HG02678 (cell line): ENCODE measurements around the gene CIDEB.

ENCODE experiments used
- ATAC-seq: cut with Tn5 transposase; IDR thresholded peaks from one replicate; pipeline ENCODE4 v1.9.1; 2021; ENCODE audit warnings: mild to moderate bottlenecking, moderate library complexity; ENCODE audit not compliant: unreplicated experiment

Gene CIDEB

DNA sequence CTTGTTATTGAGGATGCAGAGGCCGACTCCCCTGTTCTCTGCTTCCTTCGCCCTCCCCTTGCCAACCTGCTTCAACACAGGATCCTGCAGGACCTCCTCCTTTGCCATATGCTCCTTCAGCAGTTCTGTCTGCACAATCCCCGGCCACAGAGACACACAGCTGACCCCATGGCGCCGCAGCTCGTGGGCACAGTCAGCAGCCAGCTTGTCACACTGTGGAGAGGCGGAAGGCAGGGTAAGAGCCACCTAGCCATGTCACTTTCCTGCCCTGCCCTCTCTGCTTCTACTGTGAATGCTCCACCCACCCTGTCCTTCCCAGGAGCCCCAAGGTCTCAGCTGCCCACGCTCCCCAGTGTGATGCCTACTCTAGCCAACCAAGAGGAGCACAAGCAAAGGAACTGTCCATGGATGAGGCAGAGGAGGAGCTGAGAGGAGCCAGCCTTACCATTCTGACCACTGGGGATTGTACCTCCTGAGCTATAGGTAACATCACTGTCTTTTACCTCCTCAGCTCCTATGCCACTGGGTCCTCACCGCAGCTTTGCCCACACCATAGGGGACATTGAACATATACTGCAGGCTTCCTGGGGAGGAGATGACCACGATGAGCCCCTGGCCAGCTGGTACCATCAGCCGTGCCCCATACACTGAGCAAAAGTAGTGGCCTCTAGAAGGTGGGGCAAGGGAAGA lies 15.5 kb downstream of the CIDEB start:
- no peak for ATAC-seq

DNA sequence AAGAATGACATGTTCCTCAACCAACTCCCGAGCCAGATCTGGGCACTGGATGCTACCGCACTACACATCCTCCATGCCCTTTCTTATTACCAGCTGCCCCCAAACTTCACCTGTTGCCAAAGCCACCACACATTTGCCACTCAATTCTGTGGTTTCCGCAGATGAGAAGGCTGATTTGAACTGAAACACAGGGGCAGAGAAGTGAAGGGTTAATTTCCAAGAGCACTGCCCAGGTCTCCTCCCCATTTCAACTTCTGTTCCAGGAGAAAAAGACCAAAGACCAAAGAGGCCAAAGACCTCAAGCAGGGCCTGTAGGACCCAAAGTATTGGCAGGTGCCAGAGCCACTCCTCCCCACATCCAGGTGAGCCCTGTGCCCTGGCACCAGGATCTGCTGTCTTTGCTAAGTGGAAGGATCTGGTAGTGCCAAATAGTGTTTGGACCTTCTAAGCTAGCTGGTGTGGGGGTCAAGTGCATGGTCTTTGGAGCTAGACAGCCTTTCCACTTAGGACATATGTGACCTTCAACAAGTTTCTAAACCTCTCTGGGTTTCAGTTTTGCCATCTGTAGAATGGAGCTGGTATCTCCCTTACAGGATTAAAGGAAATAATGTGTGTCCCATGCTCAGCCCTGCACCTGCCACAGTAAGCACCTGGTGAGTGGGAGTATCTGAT lies 16.2 kb downstream of the CIDEB start:
- ATAC-seq: no peak

DNA sequence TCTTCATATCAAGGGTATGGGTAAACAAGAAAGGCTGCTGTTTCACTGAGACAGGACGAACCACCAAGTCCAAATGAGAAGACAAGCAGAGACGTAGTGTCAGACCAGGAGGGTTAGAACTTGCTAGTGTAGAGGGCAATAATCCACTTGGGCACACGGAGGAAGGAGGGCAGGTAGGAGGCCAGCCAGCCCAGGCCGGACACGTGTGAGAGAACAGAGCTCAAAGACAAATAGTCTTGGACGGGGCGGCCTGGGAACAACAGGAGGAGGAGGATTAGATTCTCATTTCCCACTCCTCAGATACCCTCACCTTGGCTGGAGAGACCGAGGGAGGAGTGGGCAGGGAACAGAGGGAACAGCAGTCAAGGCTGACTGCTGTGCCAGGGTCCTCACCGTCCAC lies 17.0 kb downstream of the CIDEB start:
- ATAC-seq: no peak

DNA sequence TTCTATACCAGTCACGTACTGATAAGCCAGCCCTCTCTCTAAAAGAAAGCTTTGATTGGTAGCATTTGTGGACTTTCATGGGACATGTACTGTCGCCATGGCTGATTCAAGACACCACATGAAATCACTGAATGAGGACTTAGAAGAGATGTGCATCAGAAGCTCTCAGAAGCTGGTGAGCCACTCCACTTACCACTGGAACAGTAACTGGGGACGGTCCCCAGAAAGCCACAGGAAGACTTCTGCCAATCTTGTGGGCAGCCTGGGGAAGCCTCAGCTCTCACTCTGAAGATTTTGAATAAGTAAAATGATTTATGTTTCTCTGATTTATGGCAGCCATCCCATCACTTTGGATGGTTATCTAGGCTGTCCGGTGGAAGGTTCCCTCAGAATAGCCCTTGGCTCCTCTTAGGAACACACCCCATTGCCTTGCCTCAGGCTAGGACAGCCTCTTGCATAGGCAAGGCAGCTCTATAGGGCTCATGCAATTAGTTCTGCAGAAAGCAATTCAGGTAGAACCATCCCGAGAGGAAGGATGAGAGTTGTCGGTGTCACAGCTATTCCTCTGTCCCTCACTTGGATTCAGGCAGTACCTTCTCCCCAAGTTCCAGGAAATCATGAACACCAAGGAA lies 18.0 kb downstream of the CIDEB start:
- ATAC-seq: no peak

DNA sequence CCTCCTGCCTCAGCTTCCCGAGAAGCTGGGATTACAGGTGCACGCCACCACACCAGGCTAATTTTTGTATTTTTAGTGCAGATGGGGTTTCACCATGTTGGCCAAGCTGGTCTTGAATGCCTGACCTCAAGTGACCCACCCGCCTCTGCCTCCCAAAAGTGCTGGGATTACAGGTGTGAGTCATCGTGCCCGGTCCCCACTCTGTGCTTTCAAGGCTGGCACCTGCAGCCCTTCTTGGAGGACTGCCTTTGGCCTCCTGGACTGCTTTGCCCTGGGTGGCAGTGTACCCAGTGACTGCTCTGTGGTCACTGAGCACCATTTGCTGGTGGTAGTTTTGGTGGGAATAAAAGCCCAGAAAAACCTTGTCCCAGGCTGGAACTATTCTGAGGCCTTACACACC lies 20.8 kb downstream of the CIDEB start:
- ATAC-seq: no peak

DNA sequence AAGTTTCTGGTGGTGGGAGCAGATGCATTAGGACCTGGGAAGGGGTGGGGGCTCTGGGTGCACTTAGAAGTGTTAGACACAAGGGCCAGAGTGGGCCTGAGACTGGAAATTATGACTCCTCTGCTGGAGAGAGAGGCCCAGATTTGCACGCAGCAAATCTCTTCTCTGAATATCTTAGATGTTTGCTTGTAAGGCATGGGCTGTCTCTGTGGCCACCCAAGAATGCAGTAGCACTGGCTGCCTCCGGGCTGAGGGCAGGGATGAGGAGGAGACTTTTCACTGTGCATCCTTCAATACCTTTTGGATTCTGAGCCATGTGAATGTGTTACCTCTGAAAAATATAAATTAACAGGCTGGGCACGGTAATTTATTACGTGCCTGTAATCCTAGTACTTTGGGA lies 22.4 kb downstream of the CIDEB start:
- no peak for ATAC-seq

DNA sequence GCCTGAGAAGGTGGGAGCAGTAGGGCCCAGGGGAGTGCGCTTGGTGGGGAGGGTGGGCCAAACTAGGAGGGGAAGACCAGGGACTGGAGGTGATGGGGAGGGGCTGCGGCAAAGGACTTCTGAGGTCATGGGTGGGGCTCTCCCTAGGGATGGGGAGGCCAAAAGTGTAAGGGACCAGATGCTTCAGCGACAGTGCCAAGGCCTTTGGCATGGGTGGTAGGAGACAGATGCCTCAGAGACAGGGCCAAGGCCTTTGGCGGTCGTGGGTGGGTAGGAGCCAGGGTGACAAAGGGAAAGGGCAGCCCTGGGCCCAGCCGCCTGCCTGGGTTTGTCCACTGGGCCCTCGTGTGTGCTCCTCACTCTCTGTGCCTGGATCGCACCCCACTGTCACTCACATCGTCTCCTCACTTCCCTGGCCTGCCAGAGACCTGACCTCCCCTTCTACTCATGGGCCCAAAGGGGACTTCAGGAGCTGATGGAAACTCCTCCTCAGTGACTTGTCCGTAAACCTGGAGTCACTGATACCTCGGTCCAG lies 23.2 kb downstream of the CIDEB start:
- ATAC-seq: no peak

DNA sequence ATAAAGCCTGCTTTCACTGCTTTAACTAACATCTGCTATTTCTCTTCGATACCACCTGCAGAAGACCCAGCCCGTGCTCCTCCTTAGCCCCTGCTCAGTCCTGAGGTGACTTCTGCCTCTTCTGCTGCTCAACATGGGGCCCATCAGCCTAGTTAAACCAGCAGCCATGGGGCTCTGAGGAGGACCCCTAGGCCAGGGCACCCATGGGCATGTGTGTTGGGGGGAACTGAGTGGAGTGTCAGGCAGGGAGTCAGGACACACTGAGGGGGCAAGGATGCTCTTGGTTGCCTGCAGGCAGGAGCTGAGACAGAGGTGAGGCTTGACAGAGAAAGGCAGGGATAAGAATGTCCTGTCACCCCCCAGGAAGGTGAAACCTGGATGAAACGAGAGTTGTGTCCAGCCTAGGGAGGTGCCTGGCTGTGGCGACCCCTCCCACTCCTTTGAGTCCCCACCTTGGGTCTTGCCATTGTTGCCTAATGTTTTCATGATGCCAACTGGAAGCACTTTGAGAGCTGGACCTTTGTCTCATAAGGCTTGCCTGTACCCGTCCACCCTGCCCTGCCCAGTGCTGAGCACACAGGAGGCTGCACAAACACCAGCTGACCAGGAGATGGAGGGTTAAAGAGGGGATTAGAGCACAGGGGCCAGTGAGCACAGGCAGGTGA lies 23.8 kb downstream of the CIDEB start:
- ATAC-seq: no peak

DNA sequence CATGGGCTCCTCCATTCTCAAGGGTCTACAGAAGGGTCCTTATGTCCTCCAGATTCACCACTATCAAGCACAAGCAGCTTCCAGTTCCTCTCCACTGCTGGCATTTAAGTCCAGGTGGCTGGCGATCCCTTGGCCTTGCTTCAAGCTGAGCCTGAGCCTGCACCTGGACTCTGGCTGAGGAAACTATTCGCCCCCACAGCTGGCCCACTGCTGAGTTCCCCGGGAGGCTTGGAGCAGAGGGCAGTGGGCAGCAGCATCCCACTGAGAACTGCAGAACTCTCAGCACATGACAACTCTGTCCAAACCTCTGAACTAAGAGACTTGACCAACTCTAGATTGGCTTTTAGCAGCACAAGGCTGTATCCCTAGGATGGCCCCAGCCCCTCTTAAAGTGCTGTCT lies 25.0 kb downstream of the CIDEB start:
- no peak for ATAC-seq

DNA sequence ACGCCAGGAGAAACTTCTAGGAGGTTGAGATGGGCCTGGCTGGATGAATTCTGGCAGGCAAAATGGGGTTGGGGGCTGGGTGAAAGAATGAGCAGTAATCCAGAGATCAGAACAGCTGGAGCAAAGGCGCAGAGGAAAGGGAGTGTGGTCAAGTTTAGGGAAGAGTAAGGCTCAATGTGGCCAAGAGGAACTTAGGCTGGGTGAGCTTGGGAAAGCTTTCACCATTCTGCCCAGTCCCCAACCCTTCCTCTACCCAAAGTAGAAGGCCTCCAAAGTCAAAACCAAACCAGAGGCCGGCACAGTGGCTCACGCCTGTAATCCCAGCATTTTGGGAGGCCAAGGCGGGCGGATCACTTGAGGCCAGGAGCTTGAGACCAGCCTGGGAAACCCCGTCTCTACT lies 26.1 kb downstream of the CIDEB start:
- no peak for ATAC-seq

DNA sequence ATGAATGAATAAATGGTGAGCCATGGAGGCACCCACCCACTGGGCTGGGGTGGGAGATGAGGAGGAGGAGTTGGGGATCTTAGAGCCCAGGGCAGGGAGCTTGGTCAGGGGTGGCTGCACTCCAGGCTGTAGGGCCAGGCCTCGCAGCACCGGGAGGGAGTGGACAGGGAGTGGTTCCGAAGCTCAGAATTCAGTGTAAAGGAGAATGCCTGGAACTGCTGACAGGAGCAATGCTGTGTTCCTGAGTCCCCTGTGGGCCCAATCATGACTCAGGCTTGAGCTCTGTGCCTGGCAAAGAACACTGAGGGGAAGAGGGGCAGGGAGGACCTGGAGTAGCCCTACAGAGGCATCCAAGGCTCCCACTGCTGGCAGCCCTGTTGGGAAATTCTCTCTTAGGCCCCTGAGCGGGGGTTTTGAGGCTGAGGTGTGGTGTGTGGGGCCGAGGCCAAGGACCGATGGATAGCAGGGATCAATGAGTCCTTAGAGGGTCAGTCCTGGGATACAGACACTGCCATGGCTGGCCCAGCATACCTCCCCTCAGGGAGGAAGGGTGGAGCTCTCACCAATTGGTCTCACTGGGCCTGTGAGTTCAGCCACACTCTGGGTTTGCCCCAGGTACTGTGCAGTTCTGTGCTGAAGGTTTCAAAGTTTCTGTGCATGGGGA lies 26.8 kb downstream of the CIDEB start:
- no peak for ATAC-seq

DNA sequence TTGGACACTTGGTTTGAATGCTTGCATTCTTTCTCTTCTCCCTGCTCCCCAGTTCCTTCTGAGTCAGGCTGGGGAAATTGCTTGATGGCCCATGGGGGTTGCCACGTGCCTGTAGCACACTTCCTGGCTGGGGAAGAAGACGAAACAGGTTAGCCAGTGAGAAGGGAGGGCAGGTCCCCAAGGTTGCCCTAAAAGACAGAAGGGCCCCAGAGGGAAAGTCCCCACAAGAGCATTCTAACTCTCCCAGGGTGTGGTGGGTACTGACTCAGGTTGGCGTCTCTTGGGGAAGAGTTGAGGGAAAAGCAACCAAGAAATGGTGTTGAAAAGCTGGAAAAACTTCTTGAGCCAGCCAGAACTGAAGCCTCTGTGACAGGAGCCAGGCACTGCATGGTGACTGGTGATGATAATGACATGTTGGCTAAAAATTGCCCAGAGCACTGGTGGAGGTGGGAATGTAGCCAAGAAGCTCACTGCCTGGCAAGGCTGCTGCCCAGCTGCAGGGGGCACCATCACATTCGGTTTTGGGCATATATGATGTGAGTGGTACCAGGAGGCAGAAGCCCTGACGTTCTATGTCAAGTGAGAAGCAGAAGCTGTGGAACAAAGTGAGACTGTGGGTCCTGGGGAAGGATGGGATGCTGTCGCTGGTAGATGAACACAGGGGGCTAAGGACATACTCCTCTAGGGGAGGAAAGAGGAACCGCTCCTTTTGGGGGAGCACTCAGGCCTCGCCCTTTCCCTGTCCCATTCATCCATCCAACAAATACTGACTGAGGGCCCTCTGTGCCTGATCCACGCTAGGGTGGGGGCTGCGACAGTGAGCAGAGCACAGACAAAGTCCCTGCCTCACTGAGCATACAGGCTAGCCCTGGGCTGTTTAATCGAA lies 28.2 kb downstream of the CIDEB start:
- peak; percentile 72 for ATAC-seq

DNA sequence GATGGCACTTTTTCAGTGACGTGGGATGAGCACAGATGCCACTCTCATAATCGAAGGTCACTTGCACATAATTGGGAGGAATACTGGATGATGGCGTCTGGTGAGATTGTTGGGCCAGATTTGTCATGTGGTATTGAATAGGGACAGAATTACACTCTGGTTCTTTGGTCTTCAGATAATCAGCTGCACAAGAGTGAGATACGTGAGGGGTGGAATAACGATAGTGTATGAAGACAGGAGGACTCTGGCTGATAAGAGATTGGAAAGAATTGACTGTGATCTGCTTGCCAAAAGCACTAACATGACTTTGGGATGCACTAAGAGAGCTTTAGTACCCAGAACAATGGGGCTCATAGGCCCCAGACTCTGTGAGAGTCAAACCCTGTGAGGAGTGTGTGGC lies 29.4 kb downstream of the CIDEB start:
- ATAC-seq: no peak

DNA sequence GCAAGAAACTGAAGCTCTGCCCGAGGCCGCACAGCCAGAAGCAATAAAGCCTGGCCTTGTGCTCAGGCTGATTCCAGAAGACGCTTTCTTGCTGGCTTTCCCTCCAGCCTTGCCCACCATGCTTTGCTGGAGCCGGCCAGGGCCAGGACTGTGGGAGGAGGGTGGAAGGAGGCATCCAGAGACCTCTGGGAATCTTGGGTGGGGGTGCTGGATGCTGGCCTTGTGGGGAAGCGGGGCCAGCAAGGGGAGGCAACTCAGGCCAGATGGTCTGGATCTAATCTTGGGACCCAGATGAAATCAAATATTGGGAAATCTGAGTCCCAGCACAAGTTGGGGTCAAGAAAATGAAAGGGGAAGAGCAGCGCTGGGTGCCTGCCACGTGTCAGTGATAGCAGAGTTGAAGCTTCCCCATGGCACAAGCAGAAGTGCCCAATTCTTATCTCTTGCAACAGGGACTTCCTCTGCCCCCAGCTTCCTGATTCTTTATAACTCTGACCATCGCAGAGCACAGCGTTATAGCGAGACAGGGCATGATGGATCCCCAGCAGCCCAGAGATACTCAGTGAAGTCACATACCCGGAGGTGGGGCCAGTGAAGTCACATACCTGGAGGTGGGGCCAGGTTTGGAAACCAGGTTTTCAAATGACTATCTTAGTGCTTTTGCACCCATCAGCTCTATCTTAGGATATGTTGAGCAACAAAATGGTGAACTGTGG lies 30.0 kb downstream of the CIDEB start:
- ATAC-seq: no peak

DNA sequence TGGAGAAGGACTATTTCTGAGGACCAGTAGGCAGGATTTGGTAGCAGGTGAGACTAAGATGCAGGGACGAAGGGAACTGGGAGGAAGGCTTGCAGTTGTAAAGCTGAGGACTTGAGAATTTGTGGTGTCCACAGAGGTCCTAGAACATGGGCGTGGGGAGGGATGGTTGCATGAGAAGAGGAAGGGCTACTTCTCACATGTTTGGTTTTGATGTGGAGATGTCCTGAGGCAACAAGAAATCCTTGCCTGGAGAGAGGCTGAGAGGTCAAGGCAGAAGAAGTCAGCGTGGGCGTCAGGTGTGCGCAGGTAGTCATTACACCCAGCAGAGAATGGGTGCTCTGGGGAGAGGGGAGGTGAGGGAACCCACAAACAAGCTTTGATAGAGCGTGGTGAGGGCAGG lies 30.7 kb downstream of the CIDEB start:
- ATAC-seq: no peak

DNA sequence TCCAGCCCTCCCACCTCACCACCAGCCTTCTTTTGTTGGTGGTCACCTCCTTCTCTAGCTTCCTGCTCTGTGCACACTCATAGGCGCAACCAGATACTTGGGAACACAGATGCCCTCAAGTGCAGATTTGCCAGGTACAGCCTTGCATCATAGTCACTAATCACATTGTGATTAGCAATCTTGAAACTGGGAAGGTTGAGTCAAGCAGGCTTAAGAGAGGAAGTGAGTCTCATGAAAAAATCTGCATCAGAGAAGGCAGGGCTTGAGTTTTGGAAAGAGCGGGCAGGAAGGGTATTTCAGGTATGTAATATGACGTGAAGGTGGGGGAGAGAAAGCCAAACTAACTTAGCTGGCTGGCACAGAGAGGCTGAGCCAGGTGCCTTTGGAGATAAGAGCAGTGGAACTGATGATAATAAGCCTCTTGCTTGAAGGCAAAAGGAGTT lies 33.7 kb downstream of the CIDEB start:
- peak; percentile 29 for ATAC-seq

DNA sequence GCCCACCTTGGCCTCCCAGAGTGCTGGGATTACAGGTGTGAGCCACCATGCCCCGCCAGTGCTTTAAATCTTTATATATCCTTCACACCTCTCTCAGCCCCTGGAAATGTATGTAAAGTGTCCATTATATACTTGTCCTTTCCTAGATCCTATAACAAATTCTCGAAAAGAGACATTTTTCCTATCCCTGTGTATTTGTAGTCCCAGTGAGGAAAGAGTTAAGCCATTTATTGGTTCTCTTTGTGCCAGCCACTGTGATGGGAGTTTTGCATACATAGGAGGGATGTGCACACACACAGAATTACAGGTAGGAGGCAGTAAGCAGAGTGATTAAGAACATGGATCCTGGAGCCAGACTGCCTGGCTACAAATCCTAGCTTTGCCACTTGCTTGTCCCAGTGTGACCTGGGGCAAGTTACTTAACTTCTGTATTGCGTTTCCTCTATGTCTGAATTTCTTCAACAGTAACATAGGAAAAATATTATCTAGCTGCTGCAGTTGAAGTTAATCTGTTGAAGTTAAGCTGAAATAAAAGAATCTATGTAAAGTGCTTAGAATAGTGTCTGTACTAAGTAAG lies 34.3 kb downstream of the CIDEB start:
- no peak for ATAC-seq

DNA sequence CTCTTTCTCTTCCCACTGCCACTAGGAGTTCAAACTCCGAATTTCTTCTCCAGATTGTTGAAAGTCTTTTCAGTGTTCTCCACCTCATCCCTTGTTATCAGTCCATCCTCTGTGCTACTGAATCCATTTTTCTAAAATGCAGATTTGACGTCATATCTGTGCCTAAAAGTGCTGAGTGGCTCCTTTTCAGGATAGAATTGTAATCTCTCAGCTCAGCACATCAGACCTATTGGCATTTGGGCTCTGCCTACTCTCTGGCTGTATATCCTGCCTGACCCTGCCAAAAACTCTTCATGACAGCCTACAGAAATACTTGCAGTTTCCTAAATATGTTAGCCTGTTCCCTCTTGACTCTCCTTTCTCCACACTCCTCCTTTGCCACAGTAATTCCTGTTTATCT lies 35.3 kb downstream of the CIDEB start:
- no peak for ATAC-seq

DNA sequence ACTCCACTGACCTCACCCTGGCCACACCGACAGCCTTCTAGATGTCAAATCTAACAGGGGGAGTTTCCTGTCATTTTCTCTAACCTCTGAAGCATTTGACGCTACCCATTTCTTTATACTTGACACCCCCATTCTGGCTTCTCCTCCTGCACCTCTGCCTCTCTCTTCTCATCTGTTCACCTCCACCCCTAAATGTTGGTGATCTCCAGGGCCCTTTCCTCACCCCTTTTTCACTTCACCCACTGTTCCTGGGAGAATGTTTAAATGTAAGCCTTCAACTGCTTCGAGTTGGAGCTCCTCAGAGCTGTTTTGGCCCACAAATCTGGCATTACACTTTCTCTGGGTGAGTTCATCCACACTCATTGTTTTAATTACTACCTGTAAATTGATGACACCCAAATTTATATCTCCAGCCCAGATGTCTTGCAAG lies 35.9 kb downstream of the CIDEB start:
- no peak for ATAC-seq
